NOMO-1 treated with dmso at 0.1 percent for 144 hours (cell line): ENCODE measurements around the gene PGAM2.

Experiments
- DNase-seq: peaks from one replicate; lab custom pipeline; 2025; ENCODE audit not compliant: unreplicated experiment; lab: John Stamatoyannopoulos, UW

PGAM2 gene

DNA sequence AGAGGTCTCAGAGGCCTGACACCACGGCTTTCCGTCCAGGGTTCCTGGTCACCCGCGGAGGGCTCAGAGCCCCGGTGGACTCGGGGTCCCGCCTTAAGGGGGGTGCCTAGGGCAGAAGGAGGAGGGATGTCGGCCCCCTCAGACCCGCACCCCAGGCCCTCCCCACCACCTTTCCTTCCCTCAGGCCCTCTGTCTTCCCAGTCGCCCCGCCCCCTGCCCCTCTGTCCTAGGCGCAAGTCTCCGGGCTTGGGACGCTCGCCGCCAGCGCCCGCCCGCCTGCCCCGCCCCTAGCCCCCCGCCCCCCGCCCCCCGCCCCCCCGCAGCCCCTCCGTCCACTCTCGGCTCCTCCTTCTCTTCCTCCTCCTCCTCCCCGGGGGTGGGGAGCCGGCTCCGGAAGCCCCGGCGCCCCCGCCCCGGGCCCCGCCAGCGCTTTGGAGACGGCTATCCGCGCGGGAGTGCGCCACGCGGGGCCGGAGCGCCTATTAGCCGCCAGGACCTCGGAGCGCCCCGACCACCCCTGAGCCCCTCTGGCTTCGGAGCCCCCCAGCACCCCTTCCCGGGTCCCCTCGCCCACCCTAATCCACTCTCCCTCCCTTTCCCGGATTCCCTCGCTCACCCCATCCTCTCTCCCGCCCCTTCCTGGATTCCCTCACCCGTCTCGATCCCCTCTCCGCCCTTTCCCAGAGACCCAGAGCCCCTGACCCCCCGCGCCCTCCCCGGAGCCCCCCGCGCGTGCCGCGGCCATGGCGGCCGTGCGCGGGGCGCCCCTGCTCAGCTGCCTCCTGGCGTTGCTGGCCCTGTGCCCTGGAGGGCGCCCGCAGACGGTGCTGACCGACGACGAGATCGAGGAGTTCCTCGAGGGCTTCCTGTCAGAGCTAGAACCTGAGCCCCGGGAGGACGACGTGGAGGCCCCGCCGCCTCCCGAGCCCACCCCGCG is 38.8 kb upstream of the PGAM2 start, which contains the start of gene AEBP1:
Gene AEBP1, plus strand, starts transcription at position 423 of the 937 bp plus-strand sequence. Its CDS starts 321 bp downstream, at position 744.
- DNase-seq, result no peak

DNA sequence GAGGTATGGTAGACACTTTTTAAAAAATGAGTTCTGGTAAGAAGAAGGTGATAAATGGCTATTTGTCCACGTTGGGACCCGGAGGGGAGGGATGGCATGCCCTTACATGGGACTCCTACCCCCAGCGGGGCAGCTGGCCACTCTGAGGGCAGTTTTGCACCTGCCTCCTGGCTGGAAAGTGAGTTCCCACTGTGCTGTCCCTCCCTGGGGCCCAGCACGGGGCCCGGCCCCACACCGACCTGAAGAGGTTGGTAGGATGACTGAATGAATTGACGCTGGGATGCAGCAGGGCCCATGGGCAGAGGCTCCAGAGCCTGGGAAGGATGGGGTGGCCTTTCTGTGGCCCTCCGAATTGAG is 38.2 kb upstream of the PGAM2 start:
- DNase-seq, result no peak

DNA sequence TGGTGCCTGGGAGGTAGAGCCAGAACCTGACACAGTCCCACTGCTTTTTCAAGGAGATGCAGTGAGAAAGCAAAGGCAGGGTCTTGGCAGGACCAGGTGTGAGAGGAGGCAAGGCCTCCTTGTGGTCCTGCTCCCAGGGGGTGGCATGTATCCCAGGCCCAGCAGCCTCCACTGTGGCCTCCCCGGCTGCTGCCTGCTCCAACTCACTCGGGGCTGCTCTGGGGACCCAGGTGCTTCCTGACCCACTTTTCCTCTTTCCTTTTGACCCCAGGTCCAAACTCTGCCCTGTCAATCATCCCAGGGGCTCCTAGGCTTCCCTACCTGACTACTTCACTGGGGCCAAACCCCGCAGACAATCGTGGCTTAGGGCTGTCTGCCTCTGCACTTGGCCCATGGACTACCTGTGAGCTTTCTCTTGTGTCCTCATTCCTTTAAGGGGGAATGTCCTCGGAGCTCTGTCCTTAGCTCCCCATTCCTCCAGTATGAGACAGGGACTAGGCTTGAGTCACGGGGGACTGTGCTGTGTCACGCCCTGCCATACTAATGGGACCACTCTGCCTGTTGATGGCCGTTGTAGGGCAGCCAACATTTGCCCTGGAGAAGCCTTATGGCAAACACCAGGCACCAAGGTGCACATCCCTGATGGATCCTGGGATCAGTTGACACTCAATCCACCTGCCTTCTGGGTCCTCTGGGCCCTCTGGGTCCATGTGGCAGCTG is 37.6 kb upstream of the PGAM2 start:
- DNase-seq, result no peak

DNA sequence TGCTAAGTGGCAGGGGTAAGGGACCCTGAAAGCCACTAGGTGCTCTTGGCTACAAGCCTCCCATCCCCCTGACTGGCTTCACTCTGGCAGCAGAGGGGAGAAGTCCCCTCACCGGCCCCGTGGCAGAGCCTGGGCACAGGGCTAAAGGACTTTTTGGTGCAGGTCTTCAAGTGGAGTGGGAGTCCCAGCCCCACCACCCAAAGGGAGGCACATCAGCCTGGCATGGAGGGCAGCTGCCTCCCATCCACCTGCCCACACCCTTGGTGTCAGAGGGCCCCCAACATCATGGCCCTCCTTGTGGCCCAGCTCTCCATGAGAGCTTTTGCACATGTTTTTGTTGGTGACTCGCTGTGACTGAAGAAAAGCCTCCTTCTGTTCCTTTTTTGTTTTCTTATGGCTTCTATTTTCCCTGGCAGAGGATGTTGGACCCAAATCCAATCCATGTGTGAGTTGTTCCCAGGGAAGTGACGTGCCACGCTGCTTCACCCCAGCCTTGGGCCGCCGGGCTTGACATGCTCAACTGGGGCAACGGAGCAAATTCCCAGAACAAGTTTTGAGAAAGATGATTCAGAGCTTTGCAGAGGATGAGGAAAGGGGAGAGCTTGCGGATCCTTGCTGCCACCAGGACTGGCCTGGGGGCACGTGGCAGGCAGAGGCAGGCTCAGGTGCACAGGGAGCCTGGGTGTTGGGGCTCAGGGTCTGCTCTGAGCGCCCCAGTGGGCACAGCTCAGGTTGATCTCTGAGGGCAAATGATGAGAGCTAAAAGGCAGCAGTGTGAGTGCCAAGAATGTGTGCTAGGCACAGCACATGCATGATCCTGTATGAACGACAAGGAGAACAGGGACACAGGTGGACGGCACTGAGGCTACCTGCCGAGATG is 36.8 kb upstream of the PGAM2 start:
- no peak for DNase-seq

DNA sequence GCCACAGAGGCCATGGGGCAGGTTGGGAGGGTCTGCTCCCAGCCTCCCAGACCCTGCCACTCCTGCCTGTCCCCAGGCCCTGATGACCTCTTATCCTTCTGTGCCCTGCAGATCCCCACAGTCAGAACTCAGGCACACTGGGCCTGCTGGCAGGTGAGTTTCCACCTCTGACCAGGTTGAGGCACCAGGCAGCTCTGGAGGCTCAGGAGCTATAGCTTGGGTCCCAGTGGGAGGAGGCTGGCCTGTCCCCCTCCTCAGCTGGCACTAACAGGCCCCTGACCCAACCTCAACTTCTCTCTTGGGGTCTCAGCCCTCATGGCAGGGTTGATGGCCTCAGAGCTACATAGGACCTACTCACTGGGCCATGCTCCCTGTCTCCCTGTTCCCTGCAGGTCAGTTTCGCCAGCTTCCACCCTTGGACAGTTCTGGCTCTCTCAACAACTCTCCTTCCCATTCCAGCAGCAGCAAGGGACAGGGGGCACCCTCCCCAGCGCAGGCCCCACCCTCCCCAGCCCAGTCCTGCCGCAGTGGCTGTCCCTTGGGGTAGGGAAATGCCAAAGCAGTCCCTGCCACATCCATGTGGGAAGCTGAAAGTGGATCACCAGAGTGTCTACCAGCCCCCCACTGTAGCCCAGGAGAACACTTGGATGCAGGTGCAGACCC is 36.1 kb upstream of the PGAM2 start:
- DNase-seq, result no peak

DNA sequence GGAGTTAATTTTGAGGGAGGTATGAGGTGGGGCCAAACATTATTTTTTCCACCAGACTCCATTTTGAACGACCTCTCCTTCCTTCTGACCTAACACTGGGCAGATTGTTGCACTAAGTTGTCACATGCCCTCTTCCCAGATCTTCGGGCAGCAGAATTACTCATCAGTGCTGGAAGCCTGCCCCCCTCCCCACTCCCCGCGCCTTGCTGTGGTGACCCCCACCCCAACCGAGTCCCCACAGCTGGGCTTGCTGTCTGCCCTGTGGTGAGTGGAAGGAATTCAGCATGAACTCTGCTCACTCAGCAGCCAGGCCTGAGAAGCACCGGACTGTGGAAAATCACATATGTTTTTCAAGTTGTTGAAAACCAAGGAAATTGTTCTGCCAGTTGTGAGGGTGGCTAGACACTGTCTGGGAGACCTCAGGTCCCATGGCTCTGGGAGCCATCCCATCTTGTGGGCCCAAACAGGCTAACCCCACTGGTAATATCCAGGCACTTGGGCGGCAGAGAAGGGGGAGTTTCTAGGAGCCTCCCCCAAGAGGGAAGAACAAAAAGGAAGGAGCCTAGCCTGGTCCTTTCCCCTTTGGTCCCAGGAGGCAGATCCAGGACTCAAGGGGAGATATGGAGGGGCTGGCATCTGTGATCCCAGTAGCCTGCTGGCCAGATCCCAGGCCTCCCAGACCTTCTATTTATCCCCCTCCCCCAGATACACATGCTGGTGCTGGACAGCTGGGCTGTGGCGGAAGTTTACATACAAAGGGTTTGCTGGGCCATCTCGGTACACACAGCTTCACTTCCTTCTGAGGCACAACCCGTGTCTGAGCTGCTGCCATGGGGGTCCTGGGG is 35.3 kb upstream of the PGAM2 start:
- no peak for DNase-seq

DNA sequence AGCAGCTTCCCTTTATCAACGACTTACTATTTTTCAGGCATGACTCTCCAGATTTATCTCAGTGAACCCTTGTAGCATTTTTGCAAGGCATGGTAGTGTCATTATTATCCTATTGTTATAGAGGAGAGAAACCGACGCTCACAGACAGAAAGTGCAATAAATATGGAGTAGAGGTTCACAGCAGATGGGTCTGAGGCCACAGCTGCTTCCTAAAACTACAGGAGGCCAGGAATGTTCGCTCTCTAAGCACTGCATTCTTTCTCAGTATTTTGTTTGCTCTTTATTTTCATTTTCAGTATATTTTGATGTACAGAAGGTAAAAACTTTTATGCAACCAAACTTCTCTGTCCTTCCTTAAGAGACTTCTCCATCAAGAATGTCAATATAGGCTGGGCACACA is 34.3 kb upstream of the PGAM2 start:
- DNase-seq, result no peak

DNA sequence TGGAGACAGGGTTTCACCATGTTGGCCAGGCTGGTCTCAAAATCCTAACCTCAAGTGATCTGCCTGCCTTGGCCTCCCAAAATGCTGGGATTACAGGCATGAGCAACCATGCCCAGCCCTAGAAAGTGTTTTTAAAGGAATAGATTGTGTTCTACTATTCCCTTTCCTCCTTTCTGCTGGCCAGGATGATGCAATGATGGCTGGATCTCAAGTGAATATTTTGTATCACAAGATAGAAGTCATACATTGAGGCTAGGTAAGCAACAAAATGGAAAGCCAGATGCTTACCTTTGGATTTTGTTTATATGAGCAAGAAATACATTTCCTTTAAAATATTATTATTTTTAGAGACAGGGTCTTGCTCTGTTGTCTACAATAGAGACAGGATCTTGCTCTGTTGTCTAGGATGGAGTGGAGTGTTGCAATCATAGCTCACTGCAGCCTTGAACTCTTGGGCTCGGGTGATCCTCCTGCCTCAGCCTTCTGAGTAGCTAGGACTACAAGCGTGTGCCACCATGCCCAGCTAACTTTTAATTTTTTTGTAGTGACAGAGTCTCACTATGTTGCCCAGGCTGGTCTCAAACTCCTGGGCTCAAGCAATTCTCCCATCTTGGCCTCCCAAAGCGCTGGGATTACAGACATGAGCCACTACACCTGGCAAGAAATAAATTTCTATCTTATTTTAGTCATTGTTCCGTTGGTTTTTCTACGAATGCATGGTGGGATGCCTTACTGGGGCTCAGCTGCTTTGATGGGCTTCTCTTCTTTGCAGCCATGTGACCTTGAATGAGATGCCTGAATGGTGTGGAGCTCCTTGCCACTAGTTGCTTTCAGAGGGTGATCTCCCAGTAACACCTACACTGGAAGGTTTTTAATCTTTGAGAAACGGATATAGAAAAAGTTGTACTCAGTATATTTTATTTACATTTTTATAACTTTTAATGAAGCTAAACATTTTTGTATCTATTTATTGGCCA is 33.0 kb upstream of the PGAM2 start:
- DNase-seq, result no peak

DNA sequence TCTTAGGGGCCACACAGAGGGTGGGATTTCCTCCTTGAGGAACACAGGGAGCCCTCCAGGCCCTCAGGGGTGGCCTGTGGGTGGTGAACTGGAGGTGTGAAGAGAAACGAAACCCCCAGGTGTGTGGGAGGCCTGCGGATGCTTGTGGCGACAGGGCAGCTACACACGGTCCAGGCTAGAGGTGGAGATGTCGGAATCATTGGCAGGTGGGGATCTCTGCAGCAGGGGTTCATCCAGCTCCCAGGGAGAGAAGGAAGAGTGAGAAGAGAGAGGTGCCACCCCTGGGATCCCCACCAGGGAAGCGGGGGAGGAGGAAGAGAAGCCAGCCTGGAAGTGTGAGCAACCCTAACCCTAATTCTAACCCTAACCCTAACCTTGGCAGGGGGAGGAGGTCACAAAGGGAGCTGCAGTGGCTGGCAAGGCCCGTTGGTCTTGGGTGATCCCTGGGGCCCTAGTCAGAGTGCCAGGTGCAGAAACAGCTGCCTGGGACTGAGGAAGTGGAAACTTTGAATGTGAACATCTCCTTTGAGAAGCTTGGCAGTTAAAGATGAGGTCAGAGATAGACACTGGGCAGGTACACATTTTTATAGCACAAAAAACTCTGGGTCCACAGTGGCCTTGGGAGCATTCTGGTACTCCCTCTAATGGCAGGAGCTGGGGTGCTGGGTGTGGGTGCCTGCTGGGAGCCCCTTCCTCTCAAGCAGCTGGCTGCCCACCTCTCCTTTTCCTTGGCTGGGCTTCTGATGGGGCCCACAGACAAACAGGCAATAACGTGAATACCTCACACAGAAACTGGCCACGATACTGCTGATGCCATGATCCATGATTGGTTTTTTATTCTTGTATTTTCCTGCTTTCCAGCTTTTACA is 31.9 kb upstream of the PGAM2 start:
- DNase-seq, result no peak

DNA sequence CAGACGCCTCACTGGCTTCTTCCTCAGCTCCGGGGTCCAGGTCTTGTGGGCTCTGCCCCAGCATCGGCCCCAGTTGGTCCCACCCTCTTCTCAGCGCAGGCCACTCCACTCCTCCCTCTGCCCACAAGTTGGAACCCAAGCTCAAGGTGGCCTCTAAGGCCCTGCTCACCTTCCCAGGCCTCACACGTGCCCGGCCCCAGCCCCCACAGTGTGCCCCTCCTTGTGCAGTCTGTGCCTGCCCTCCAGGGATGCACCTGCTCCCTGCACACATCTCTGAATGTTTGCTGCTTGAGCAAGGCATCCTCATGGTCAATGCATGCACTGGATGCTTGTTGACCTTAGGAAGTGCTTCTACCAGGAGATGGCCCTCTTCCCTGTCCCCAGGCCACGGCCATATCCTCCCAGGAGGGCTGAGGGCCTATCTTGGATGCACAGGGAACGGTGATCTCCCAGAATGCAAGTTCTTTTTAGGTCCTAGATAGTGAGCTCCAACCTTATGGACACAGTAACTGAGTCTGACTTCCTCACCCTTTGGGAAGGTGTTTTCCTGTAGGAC is 31.0 kb upstream of the PGAM2 start:
- no peak for DNase-seq

DNA sequence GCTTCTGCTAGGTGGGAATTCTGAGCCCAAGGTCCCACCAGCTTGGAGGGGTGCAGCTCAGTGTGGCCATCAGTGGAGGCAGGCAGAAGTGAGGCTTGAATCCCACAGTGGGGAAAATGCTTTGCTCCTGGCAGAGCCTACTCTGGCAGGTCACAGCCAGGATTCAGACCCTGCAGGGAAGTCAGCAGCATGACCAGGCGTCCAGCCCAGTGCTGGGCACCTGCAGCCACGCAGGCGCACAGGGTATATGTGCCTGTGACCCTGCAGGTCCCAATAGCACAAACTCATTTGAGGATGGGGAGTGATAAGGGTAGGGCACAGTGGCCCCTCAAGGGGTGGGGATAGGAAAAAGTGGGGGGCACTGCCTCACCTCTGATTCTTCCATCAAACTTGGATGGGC is 30.4 kb upstream of the PGAM2 start:
- DNase-seq, result no peak

DNA sequence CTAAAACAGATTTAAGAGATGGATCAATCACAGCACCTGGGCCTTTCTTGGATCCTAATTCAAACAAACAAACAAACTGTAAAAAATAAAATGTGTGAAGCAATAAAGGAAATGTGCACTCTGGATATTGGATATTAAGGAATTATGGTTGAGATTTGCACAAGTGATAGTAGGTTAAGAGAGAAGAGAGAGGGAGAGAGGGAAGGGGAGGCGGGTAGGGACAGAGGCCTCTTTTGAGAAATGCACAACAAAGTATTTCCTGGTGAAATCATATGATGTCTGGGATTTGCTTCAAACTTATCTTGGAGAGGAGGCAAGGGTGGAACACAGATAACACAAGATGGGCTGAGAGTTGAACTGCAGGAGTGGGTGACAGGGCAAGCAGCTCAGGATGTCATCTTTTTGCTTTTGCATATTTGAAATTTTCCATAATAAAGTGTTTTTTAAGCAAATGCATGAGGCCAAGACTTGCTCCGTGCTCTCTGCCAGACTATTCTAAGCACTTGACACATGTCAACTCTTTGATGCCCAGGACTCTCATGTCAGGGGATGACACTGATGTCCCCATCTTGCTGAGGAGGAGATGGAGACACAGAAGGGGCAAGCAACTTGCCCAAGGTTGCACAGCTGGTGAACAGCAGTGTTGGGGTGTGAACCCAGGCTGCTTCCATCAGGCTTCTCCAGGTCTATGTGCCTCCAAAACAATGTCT is 29.7 kb upstream of the PGAM2 start:
- no peak for DNase-seq

DNA sequence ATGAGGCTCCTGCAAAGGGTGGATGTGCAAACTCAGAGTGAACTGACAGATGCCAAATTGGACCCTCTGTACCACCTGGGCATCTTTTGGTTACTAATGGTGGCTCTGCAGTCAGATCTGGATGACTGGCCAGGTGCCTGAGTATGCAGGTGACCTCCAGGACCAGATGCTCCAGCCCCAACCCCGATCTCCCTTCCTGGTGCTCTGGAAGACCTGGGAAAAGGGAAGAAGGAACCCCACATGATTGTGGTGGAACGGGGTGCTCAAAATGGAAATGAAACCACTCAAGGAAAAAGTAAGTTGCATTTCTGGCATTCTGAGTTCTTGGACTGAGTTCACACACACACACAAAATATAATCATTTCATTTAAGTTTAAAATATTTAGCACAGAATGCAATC is 29.0 kb upstream of the PGAM2 start:
- no peak for DNase-seq

DNA sequence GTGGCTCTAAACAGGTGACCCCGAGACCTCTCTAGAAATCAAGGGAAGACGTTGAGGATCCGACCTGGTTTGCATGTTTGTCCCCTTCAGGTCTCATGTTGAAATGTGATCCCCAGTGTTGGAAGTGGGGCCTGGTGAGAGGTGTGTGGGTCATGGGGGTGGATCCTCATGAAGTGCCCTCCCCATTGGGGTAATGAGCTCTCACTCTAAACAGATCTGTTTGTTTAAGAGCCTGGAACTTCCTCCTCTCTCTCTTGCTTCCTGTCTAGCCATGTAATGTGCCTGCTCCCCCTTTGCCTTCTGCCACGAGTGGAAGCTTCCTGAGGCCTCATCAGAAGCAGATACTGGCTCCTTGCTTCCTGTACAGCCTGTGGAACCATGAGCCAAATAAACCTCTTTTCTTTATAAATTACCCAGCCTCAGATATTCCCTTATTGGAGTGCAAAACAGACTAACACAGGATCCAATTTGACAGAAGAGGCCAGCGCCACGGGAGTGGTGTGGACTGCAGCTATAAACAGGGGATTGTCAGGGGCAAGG is 27.8 kb upstream of the PGAM2 start:
- no peak for DNase-seq

DNA sequence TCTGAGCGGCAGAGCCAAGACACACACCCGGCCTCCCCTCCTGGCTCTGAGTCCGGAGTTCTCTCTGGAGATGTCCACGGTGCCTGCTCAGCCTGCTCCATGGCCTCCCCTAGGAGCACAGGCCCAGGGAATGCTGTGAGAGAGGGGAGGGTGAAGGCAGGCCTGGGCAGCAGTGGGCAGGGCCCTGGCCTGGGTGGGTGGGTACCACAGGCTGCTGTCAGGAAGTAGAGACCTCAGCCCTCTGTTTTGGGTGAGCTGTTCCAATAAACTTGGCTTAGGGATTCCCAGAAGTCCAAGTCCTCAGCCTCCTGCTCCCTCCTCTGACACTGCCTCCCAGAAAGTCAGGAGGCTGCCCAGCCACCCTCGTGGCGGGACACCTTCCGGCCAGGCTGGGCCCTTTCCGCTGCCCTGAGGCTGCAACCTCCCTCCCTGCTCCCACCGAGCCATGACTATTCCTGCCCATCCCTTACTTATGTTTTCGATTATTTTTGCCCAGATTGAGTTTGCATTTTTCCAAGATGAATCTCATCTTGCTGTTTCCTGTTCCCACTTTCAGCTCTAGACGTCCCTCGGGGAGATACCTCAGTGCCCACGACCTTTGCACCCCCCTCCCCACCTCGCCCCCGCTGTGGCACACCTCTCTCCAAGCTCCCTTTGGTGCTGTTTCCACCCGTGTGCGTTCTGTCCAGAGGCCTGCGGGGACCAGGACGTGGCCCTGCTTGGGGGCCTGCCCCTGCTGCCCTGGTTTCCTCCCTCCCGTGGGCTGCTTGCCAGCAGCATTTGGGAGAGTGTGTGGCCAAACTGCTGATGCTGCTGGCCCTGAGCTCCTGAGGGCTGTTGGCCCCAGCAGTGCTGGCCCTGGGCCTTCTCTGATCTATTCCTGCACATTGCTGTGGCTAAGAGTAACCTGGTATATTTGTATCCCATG is 22.8 kb upstream of the PGAM2 start:
- DNase-seq, result no peak

DNA sequence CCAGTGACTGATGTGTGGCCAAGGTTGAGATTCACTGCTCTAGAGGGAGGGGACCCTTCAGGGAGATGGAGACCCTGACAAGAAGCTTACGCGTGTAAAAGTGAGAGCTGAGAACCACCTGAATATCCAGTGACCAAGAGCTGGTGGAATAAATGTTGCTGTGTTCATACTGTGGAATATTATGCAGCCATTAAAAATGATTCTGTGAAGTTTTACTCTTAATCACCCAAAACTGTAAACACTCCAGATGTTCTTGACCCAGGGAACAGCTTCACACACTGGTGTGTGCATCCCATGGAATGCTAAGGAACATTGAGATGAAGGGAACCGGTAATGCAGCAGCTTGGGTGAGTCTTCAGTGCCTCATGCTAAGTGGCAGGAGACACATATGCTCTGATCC is 21.3 kb upstream of the PGAM2 start:
- DNase-seq, result no peak
